Endothelial cell of umbilical vein (primary cell): ENCODE results near the gene GAS2L2. TPM values are rescaled to one million over a fixed set of nuclear protein-coding genes. Genes with fewer than 3 reads are reported as not detected.

Source experiments
- BruUV-seq: library from RNA; stranded (reverse); fragments of 400-500 nt; replicated peaks from 2 replicates; lab custom pipeline; 2021; lab: Mats Ljungman, UMichigan
- CTCF ChIA-PET: fragments of 300-600, 350-600 bp; sonication (Branson Sonifier 250); formaldehyde crosslinking; loops from one replicate; lab custom pipeline; 2021; ENCODE audit warnings: antibody characterized with exemption, inconsistent platforms; lab: Charles Lee
- POLR2A ChIA-PET: fragments of 300-600, 350-600 bp; sonication (Branson Sonifier 250); formaldehyde crosslinking; loops from one replicate; lab custom pipeline; 2021; ENCODE audit warnings: antibody characterized with exemption, inconsistent platforms; lab: Charles Lee
- DNase-seq: peaks from one replicate; pipeline ENCODE4 v3.0.0-alpha.2; 2011; ENCODE audit warnings: low read depth, low spot score
- FAIRE-seq: peaks from 2 replicates; lab custom pipeline; 2011; peaks lifted over from hg19 to GRCh38; lab: Jason Lieb, UNC
- H2AFZ ChIP-seq: 2 replicates; pipeline ENCODE4 v1.6.0; 2012; ENCODE audit warnings: low read depth, low read length, control low read depth, inconsistent platforms
- H3K27ac ChIP-seq: 2 replicates; pipeline ENCODE4 v1.5.1; 2011; ENCODE audit warnings: low read depth, mild to moderate bottlenecking, control low read depth, low read length, moderate library complexity; ENCODE audit not compliant: insufficient read depth
- H3K27me3 ChIP-seq, 2 experiments: 2 replicates each; pipeline versions ENCODE4 v1.6.0 to v1.6.1; 2011; ENCODE audit warnings: low read length in 2 of 2, mixed read lengths in 1 of 2; ENCODE audit not compliant: control insufficient read depth in 2 of 2, insufficient read depth in 2 of 2
- H3K36me3 ChIP-seq, 2 experiments: 2 replicates in 1 of 2; 3 replicates in 1 of 2; pipeline ENCODE4 v1.5.1; 2011; ENCODE audit warnings: low read length in 2 of 2, mild to moderate bottlenecking in 1 of 2, moderate library complexity in 1 of 2; ENCODE audit not compliant: control insufficient read depth in 2 of 2, insufficient read depth in 2 of 2; ENCODE audit errors: extremely low read depth in 1 of 2
- H3K4me1 ChIP-seq: 3 replicates; pipeline ENCODE4 v1.5.1; 2011; ENCODE audit warnings: mild to moderate bottlenecking, low read length; ENCODE audit not compliant: control insufficient read depth, insufficient read depth; ENCODE audit errors: extremely low read depth
- H3K4me2 ChIP-seq: 2 replicates; pipeline ENCODE4 v1.6.1; 2011; ENCODE audit warnings: low read length, control low read depth, mixed read lengths; ENCODE audit not compliant: insufficient read depth
- H3K4me3 ChIP-seq, 3 experiments: fragments of 200-600 bp in 1 of 3; sonication (generic), shearing (Covaris generic) in 1 of 3; replicated peaks in 1 of 3; 2 replicates each; pipeline ENCODE4 v1.5.1; 2011 to 2016; ENCODE audit warnings: control low read depth in 3 of 3, low read length in 3 of 3, mild to moderate bottlenecking in 2 of 3, inconsistent platforms in 1 of 3, low read depth in 1 of 3, moderate library complexity in 1 of 3; ENCODE audit not compliant: insufficient read depth in 1 of 3
- H3K79me2 ChIP-seq: 2 replicates; pipeline ENCODE4 v1.6.0; 2012; ENCODE audit warnings: low read length, inconsistent platforms; ENCODE audit not compliant: control insufficient read depth, insufficient read depth
- H3K9ac ChIP-seq: replicated peaks from 2 replicates; pipeline ENCODE3; 2011; ENCODE audit warnings: low read length, control low read depth; ENCODE audit not compliant: insufficient read depth; ENCODE audit errors: extremely low read depth
- H3K9me1 ChIP-seq: replicated peaks from 3 replicates; pipeline ENCODE4 v1.6.0; 2011; ENCODE audit warnings: mild to moderate bottlenecking, low read length; ENCODE audit not compliant: control insufficient read depth, insufficient read depth; ENCODE audit errors: extremely low read depth
- H3K9me3 ChIP-seq: replicated peaks from 2 replicates; pipeline ENCODE4 v1.5.1; 2012; ENCODE audit warnings: low read length, inconsistent platforms; ENCODE audit not compliant: control insufficient read depth, insufficient read depth
- H4K20me1 ChIP-seq: replicated peaks from 2 replicates; pipeline ENCODE3; 2011; ENCODE audit warnings: mild to moderate bottlenecking, low read length; ENCODE audit not compliant: control insufficient read depth, insufficient read depth; ENCODE audit errors: extremely low read depth
- EZH2 ChIP-seq: IDR thresholded peaks from 2 replicates; pipeline ENCODE4 v1.6.1; 2012; ENCODE audit warnings: borderline replicate concordance, low read depth, mild to moderate bottlenecking, moderate library complexity, low read length, inconsistent platforms; ENCODE audit not compliant: severe bottlenecking
- FOS ChIP-seq: IDR thresholded peaks from 2 replicates; pipeline ENCODE4 v1.6.1; 2011; ENCODE audit warnings: mild to moderate bottlenecking, low read length, moderate library complexity, borderline replicate concordance; ENCODE audit not compliant: insufficient read depth
- GATA2 ChIP-seq: IDR thresholded peaks from 2 replicates; pipeline ENCODE4 v1.7.0; 2011; ENCODE audit warnings: low read depth, mild to moderate bottlenecking, moderate library complexity, mixed read lengths, low read length; ENCODE audit not compliant: insufficient read length, insufficient read depth
- JUN ChIP-seq: IDR thresholded peaks from 2 replicates; pipeline ENCODE4 v1.6.1; 2011; ENCODE audit warnings: borderline replicate concordance, low read depth; ENCODE audit not compliant: insufficient read length, insufficient read depth
- MYC ChIP-seq: IDR thresholded peaks from one replicate; pipeline ENCODE4 v1.6.1; 2011; ENCODE audit warnings: mild to moderate bottlenecking, low read depth, low read length
- POLR2A ChIP-seq: IDR thresholded peaks from 2 replicates; pipeline ENCODE4 v1.6.1; 2012; ENCODE audit warnings: low read depth, mild to moderate bottlenecking, control low read depth, low read length
- dilution Hi-C: fragments of 300-500 bp; cut with MboI; formaldehyde crosslinking; loops from one replicate; pipeline ENCODE4 v1.15.0; 2019; ENCODE audit warnings: low sequenced_read_pairs; ENCODE audit not compliant: extremely low pct_ligation_motif_present
- intact Hi-C: fragments of 100-400 bp; cut with micrococcal nuclease; formaldehyde crosslinking; loops from one replicate; pipeline ENCODE4 v1.10.0; 2022
- polyA plus RNA-seq, 4 experiments: library from polyadenylated mRNA; depleted of rRNA in 3 of 4; stranded (reverse) in 3 of 4; unstranded in 1 of 4; fragments of >200 nt; gene quantifications; 2 replicates each; pipeline versions ENCODE4 v1.2.1 to v1.2.3, GENCODE V29; 2011 to 2012; ENCODE audit warnings: missing spikeins in 1 of 4
- total RNA-seq: library from RNA; stranded (reverse); gene quantifications from 2 replicates; pipeline ENCODE4 v1.2.3, GENCODE V29; 2021
- TF ChIP-seq, protein P1 (sequence below): IDR thresholded peaks from 2 replicates; pipeline ENCODE4 v1.6.1; 2011; ENCODE audit not compliant: insufficient read depth, insufficient read length
- TF ChIP-seq, protein P2 (sequence below), 2 donors: IDR thresholded peaks; 1 replicate in 1 of 2; 2 replicates in 1 of 2; pipeline ENCODE4 v1.5.1; 2011; ENCODE audit warnings: low read length in 2 of 2, mild to moderate bottlenecking in 2 of 2, moderate library complexity in 2 of 2, control low read depth in 1 of 2, inconsistent platforms in 1 of 2, low read depth in 1 of 2; ENCODE audit not compliant: insufficient read depth in 1 of 2; ENCODE audit errors: extremely low read depth in 1 of 2

Gene GAS2L2
- total and polyA plus RNA-seq, 2 donors (not counting 3 experiments of a cell fraction or from before 2014, with no cell fraction given) = not detected

DNA sequence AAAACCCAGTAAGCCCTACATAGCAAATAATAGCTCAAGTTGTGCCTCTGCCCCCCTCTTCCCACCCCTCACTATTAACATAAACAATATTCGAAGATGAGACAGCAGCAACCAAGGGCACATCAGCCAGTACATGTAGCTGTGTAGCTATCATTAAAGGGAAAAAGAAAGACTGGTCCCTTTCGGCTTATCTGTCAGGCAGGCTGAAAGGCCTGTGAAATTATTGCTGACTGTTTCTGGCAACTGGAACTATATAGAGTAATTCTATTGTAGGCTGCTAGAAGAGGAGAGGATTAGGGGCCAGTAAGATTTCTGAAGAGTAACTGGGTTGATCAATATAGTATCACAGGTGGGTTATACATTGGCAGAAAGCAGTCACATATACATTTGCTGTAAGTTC is 58.1 kb downstream of the GAS2L2 start:
- no peaks in the 10 kb centered on the region for H3K4me1 ChIP-seq
- no peaks in the 10 kb centered on the region for H4K20me1 ChIP-seq
- DNase-seq = no peak
- BruUV-seq = no TSS peak
- no peaks in the 10 kb centered on the region for H3K9me1 ChIP-seq
- POLR2A ChIA-PET = no interaction called here
- no peak for TF ChIP-seq EZH2
- no peak for TF ChIP-seq MYC
- TF ChIP-seq POLR2A = no peak
- TF ChIP-seq, protein P1, sequence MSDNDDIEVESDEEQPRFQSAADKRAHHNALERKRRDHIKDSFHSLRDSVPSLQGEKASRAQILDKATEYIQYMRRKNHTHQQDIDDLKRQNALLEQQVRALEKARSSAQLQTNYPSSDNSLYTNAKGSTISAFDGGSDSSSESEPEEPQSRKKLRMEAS = no peak
- TF ChIP-seq JUN = no peak
- TF ChIP-seq, protein P2, sequence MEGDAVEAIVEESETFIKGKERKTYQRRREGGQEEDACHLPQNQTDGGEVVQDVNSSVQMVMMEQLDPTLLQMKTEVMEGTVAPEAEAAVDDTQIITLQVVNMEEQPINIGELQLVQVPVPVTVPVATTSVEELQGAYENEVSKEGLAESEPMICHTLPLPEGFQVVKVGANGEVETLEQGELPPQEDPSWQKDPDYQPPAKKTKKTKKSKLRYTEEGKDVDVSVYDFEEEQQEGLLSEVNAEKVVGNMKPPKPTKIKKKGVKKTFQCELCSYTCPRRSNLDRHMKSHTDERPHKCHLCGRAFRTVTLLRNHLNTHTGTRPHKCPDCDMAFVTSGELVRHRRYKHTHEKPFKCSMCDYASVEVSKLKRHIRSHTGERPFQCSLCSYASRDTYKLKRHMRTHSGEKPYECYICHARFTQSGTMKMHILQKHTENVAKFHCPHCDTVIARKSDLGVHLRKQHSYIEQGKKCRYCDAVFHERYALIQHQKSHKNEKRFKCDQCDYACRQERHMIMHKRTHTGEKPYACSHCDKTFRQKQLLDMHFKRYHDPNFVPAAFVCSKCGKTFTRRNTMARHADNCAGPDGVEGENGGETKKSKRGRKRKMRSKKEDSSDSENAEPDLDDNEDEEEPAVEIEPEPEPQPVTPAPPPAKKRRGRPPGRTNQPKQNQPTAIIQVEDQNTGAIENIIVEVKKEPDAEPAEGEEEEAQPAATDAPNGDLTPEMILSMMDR (IDR thresholded peaks at IDR 0.05; ENCODE audit: extremely low read depth in 1 of 2, insufficient read depth in 1 of 2, low read depth in 1 of 2, low read length in 2 of 2) = no peak
- no peak for TF ChIP-seq FOS
- TF ChIP-seq GATA2 = no peak
- no peak overlapping the region for H3K9ac ChIP-seq
- no peak overlapping the region for H2AFZ ChIP-seq
- no peak overlapping the region for H3K4me2 ChIP-seq
- no peaks in the 10 kb centered on the region for H3K79me2 ChIP-seq
- H3K27ac ChIP-seq = no peak overlapping the region
- CTCF ChIA-PET = interaction anchor here (0.9 to 1.3 kb wide), 3 partner anchors 9 to 69 kb away, joined by 3 to 4 read pairs (median 3); no protein-coding TSS in a partner anchor
- no peak overlapping the region for H3K4me3 ChIP-seq
- dilution Hi-C loops (no loop called here), intact Hi-C loops (no loop called here)
- H3K9me3 ChIP-seq = no peaks in the 10 kb centered on the region
- H3K36me3 ChIP-seq = peaks cover 10 to 12% of the 10 kb centered on the region in 2 experiments
- no peak for FAIRE-seq
- no peaks in the 10 kb centered on the region for H3K27me3 ChIP-seq

Other genes with a start within 250 kb of the GAS2L2 start
- not detected in 2 replicates for gene SLFN12L, start 215.6 kb downstream of the GAS2L2 start, total RNA-seq
- gene SLFN12L, start 215.6 kb downstream of the GAS2L2 start, polyA plus RNA-seq = not detected in 2 replicates
- gene SLFN14, start 192.4 kb downstream of the GAS2L2 start, total RNA-seq = not detected in 2 replicates
- not detected in 2 replicates for gene SLFN14, start 192.4 kb downstream of the GAS2L2 start, polyA plus RNA-seq
- 2.8 and 3.4 TPM in 2 replicates for gene PEX12, start 174.7 kb downstream of the GAS2L2 start, total RNA-seq
- 4.5 and 5.7 TPM in 2 replicates for gene PEX12, start 174.7 kb downstream of the GAS2L2 start, polyA plus RNA-seq
- 198 and 200 TPM in 2 replicates for gene AP2B1, start 165.9 kb downstream of the GAS2L2 start, total RNA-seq
- gene AP2B1, start 165.9 kb downstream of the GAS2L2 start, polyA plus RNA-seq = 105 and 106 TPM in 2 replicates
- gene RASL10B, start 21.6 kb downstream of the GAS2L2 start, total RNA-seq = 0.71 and 0.78 TPM in 2 replicates
- 0.19 and 0.29 TPM in 2 replicates for gene RASL10B, start 21.6 kb downstream of the GAS2L2 start, polyA plus RNA-seq
- not detected in 2 replicates for gene C17orf50, start 7.6 kb upstream of the GAS2L2 start, total RNA-seq
- gene C17orf50, start 7.6 kb upstream of the GAS2L2 start, polyA plus RNA-seq = 0.15 TPM in 1 of 2 replicates, not detected in the other
- gene MMP28, start 42.4 kb upstream of the GAS2L2 start, total RNA-seq = 3.6 and 6.1 TPM in 2 replicates
- 7.1 and 8.4 TPM in 2 replicates for gene MMP28, start 42.4 kb upstream of the GAS2L2 start, polyA plus RNA-seq
- gene TAF15, start 56.2 kb upstream of the GAS2L2 start, total RNA-seq = 244 and 247 TPM in 2 replicates
- gene TAF15, start 56.2 kb upstream of the GAS2L2 start, polyA plus RNA-seq = 35.7 and 59.4 TPM in 2 replicates
- gene HEATR9, start 115.7 kb upstream of the GAS2L2 start, total RNA-seq = not detected in 2 replicates
- not detected in 2 replicates for gene HEATR9, start 115.7 kb upstream of the GAS2L2 start, polyA plus RNA-seq
- not detected in 2 replicates for gene CCL5, start 127.1 kb upstream of the GAS2L2 start, total RNA-seq
- gene CCL5, start 127.1 kb upstream of the GAS2L2 start, polyA plus RNA-seq = not detected in 2 replicates
- gene RDM1, start 177.5 kb upstream of the GAS2L2 start, total RNA-seq = 0.46 TPM in 1 of 2 replicates, not detected in the other
- 0.12 and 0.21 TPM in 2 replicates for gene RDM1, start 177.5 kb upstream of the GAS2L2 start, polyA plus RNA-seq
- gene LYZL6, start 190.5 kb upstream of the GAS2L2 start, total RNA-seq = not detected in 2 replicates
- gene LYZL6, start 190.5 kb upstream of the GAS2L2 start, polyA plus RNA-seq = not detected in 2 replicates
- 0.51 and 0.55 TPM in 2 replicates for gene CCL16, start 228.3 kb upstream of the GAS2L2 start, total RNA-seq
- 0.18 TPM in 1 of 2 replicates, not detected in the other for gene CCL16, start 228.3 kb upstream of the GAS2L2 start, polyA plus RNA-seq
- 9.5 and 21.3 TPM in 2 replicates for gene CCL14, start 233.5 kb upstream of the GAS2L2 start, total RNA-seq
- 25.8 and 29.8 TPM in 2 replicates for gene CCL14, start 233.5 kb upstream of the GAS2L2 start, polyA plus RNA-seq
- not detected in 2 replicates for gene CCL15, start 248.3 kb upstream of the GAS2L2 start, total RNA-seq
- gene CCL15, start 248.3 kb upstream of the GAS2L2 start, polyA plus RNA-seq = not detected in 2 replicates